Putamen (tissue), 1 donor: ENCODE measurements around the gene RFNG.

Source experiments
- DNase-seq: peaks from one replicate; pipeline ENCODE4 v3.0.0-alpha.2; 2016; ENCODE audit warnings: low spot score

The RFNG gene

GRCh38 chr17:82089723-82090548, 38.3 kb upstream of the RFNG start:
- no peak for DNase-seq

GRCh38 chr17:82088838-82089722, 37.5 kb upstream of the RFNG start:
- DNase-seq: no peak

DNA sequence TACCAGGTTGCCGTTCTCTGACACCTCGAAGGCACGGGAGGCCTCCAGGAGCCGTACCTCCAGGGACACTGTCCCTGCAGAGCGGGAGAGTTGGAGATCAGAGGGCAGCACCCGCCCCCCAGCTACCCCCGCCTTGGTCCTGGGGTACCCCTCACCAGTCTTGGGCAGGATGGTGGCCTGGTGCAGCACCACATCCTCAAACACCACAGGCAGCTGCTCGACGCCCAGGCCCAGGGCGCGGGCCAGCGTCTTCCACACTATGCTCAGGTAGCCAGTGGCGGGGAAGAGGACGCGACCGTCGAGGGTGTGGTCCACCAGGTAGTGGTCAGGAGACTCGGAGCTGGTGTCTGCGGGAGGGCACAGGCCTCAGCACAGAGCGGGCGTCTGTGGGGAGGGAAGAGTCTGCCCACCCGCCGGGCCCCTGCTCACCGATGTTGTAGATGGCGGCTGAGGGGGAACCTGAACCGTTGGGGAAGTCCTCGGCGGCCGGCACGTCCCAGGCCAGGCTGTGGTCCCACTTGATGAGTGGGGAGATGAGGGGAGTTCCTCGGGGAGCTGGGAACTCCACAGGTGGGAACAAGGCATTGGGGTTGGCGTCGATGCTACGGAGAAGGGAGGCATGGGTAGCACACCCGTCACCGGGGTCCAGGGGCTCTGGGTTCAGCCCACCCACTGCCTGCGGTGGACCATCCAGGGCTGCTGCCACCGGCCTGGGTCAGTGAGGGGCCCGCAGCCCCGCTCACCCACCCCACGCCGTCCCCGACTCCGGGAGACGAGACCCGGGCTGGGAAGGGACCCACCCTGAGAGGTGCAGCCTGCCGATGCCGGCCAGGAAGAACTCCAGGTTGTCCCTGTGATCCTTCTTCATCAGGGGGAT, 36.6 kb upstream of the RFNG start:
- no peak for DNase-seq

GRCh38 chr17:82086941-82087906, 35.6 kb upstream of the RFNG start:
- no peak for DNase-seq

- DNase-seq: no peak
Observed at GRCh38 chr17:82085931-82086764, 34.5 kb upstream of the RFNG start.

GRCh38 chr17:82085031-82085861, 33.6 kb upstream of the RFNG start:
- no peak for DNase-seq

- DNase-seq: no peak
Observed at GRCh38 chr17:82084373-82085030, 32.9 kb upstream of the RFNG start.

DNA sequence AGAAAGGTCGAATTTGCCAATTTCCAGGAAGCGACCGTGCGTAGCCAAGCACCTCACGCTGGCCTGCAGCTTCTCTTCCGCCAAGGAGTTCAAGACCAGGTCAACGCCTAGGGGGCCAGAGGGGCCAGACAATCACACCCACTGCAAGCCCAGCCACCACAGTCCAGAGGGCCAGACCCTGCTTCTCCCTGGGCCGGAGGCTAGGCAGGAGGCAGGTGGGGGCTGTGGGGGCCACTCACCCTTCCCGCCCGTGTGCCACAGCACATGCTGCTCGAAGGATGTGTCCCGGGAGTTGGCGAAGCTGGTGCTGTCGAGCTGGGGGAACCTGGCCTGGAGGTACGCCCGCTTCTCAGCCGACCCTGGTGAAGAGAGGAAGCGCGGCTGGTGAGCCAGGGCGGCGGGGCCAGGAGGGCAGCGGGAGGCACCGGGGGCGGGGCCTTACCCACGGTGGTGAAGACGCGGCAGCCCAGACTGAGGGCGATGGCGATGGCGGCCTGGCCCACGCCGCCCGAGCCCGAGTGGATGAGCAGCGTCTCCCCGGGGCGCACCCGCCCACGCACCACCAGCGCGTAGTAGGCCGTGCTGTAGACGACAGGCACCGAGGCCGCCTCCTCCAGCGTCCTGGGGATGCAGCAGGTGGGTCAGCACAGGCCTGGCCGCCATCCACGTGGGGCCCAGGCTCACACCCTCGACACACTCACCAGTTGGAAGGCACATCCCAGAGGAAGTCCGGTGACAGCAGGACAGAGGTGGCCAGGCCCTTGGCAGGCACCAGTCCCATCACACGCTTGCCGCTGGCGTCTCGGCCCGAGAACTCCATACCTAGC, 32.1 kb upstream of the RFNG start:
- DNase-seq: no peak

- DNase-seq: no peak
Observed at GRCh38 chr17:82083009-82083408, 31.4 kb upstream of the RFNG start.

DNA sequence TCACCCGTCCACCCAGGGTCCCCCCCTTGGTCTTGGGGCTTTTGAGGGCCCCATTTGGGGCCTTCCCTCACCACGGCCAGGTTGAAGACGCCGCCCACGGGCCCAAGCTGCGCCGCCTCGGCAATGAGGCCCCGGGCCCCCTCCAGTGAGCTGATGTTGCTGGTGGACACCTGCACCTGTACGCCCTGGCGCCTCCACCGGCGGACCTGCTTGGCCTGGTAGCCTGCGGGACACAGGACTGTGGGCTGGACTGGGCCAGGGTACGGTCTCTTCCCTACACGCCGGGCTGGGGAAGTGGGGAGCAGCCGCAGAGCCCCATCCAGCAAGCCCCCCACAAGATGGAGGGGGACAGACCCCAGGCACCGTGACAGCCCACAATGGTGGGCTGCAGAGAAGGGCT, 30.8 kb upstream of the RFNG start:
- no peak for DNase-seq

GRCh38 chr17:82081966-82082365, 30.4 kb upstream of the RFNG start:
- DNase-seq: no peak

DNA sequence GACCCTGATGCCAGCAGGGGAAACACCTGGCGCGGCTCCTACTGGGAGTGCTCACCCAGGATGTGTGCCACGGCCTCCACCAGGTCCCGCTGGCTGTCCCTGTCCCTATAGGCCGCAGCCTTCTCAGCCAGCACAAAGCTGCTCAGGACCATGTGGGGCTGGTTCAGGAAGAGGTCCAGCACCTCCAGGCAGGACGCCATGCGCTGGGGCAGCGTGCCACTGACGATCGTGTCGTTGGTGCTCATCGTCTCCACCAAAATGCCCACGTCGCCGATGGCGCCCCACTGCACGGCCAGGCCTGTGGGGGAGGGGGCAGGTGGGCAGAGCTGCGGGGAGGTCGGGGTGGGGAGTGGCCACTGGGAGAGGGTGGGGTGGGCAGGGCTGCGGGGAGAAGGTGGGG, 29.9 kb upstream of the RFNG start:
- DNase-seq: no peak

DNA sequence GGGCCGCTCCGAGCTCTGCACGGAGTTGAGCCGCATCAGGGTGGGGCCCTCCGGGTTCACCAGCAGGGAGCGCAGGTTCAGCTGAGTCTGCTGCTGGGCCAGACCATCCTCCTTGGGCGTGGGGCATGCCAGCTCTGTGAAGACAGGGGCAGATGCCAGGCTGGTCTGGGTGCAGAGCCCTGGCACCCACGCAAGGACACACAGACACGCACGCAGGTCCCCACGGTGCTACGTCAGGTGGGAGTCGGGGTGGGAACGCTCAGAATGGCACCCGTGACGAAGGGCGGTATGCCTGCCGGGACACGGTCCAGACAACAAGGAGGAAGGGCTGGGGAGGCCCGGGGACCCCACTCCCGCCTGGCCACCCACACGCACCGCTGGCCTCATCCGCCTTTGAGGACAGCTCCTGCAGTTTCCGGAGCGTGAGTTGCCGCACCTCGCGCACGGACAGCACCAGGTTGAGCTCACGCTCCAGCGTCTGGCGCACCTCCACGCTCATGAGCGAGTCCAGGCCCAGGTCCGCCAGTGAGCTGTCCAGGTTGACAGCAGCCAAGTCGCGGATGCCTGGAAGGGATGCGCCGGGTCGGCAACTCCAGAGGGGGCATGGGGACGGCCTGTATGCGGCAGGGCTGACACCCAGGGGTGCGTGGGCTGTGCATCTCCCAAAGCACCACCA, 29.3 kb upstream of the RFNG start:
- no peak for DNase-seq

- no peak for DNase-seq
Observed at GRCh38 chr17:82080048-82080788, 28.6 kb upstream of the RFNG start.

- DNase-seq: no peak
Observed at GRCh38 chr17:82079001-82079677, 27.5 kb upstream of the RFNG start.

- DNase-seq: no peak
Observed at GRCh38 chr17:82078433-82078832, 26.8 kb upstream of the RFNG start.
